GM21619 (cell line): ENCODE measurements around the gene SACM1L.
"Not testable (repeated sequence)": the region's sequence is repeated elsewhere in the genome, so short reads cannot be mapped to it uniquely, and the experiment has no call there.

ENCODE experiments used
- ATAC-seq: cut with Tn5 transposase; IDR thresholded peaks from one replicate; pipeline ENCODE4 v1.9.1; 2021; ENCODE audit not compliant: unreplicated experiment

The SACM1L gene

GRCh38 chr3:45737234-45737633 lies 48.0 kb downstream of the SACM1L start:
- no peak for ATAC-seq

- ATAC-seq = no peak
Measured at GRCh38 chr3:45739991-45740390, 50.8 kb downstream of the SACM1L start.

GRCh38 chr3:45741247-45741646 lies 52.1 kb downstream of the SACM1L start:
- ATAC-seq = no peak

- no peak for ATAC-seq
Measured at GRCh38 chr3:45741742-45742460, 52.7 kb downstream of the SACM1L start.

- no peak for ATAC-seq
Measured at GRCh38 chr3:45742461-45743089, 53.4 kb downstream of the SACM1L start.

GRCh38 chr3:45746165-45746776 lies 57.1 kb downstream of the SACM1L start:
- no peak for ATAC-seq

- ATAC-seq = no peak
Measured at GRCh38 chr3:45746777-45747622, 57.8 kb downstream of the SACM1L start.

- ATAC-seq = no peak
Measured at GRCh38 chr3:45748068-45748467, 58.9 kb downstream of the SACM1L start.

GRCh38 chr3:45749036-45749600 lies 59.9 kb downstream of the SACM1L start:
- ATAC-seq = not testable (repeated sequence)

GRCh38 chr3:45749880-45750279 lies 60.7 kb downstream of the SACM1L start:
- ATAC-seq = no peak

GRCh38 chr3:45751537-45752242 lies 62.5 kb downstream of the SACM1L start:
- no peak for ATAC-seq

- no peak for ATAC-seq
Measured at GRCh38 chr3:45753095-45753494, 63.9 kb downstream of the SACM1L start.

- ATAC-seq = no peak
Measured at GRCh38 chr3:45754461-45754860, 65.3 kb downstream of the SACM1L start.

- no peak for ATAC-seq
Measured at GRCh38 chr3:45756055-45756454, 66.9 kb downstream of the SACM1L start.

GRCh38 chr3:45757141-45757540 lies 67.9 kb downstream of the SACM1L start:
- not testable (repeated sequence) for ATAC-seq

GRCh38 chr3:45758871-45759270 lies 69.7 kb downstream of the SACM1L start:
- ATAC-seq = no peak

- ATAC-seq = no peak
Measured at GRCh38 chr3:45759851-45760250, 70.7 kb downstream of the SACM1L start.

GRCh38 chr3:45760878-45761711 lies 71.9 kb downstream of the SACM1L start:
- ATAC-seq = no peak

- ATAC-seq = no peak
Measured at GRCh38 chr3:45761831-45762230, 72.6 kb downstream of the SACM1L start.
